HepG2 (cell line): ENCODE results near the gene OPRL1. TPM values are rescaled to one million over a fixed set of nuclear protein-coding genes. Genes with fewer than 3 reads are reported as not detected.
A peak's percentile ranks its signal among the peaks of the same experiment; 100 is the strongest.

Experiments
- ATAC-seq: fragments of 200-7000 bp; cut with Tn5 transposase; 3 replicates; pipeline ENCODE4 v1.9.1; 2020; ENCODE audit warnings: mild to moderate bottlenecking, moderate library complexity
- BruUV-seq: library from RNA; stranded (reverse); fragments of 400-500 nt; replicated peaks from 2 replicates; lab custom pipeline; 2021; lab: Mats Ljungman, UMichigan
- CTCF ChIA-PET: fragments of 300-600 bp; formaldehyde crosslinking; extraction: SDS; loops from one replicate; lab custom pipeline; 2021; ENCODE audit warnings: low total read pairs, inconsistent platforms, low intra/inter-chr PET ratio; lab: Yijun Ruan, JAX
- POLR2A ChIA-PET: fragments of 350-600 bp; sonication (Branson Sonifier 250); formaldehyde crosslinking; loops from one replicate; lab custom pipeline; 2020; ENCODE audit warnings: antibody characterized with exemption, inconsistent platforms; lab: Yijun Ruan, JAX
- DNase-seq: peaks from one replicate; pipeline ENCODE4 v3.0.0-alpha.2; 2015; ENCODE audit warnings: low spot score
- FAIRE-seq: peaks from 3 replicates; lab custom pipeline; 2011; peaks lifted over from hg19 to GRCh38; lab: Jason Lieb, UNC
- H2AFZ ChIP-seq: one replicate; pipeline ENCODE4 v1.6.1; 2011; ENCODE audit warnings: low read length, inconsistent platforms
- H3K27ac ChIP-seq: fragments of 300-600 bp; 3 replicates; pipeline ENCODE4 v1.8.0; 2011; ENCODE audit warnings: mixed run types, mild to moderate bottlenecking, mixed read lengths, low read length, inconsistent platforms; ENCODE audit not compliant: insufficient read depth; ENCODE audit errors: extremely low read length
- H3K27me3 ChIP-seq, 2 experiments: fragments of 200-600 bp in 1 of 2; 2 replicates in 1 of 2; 3 replicates in 1 of 2; pipeline versions ENCODE4 v1.6.0 to v1.8.0; 2011; ENCODE audit warnings: low read length in 2 of 2, mild to moderate bottlenecking in 2 of 2, moderate library complexity in 2 of 2, inconsistent platforms in 1 of 2; ENCODE audit not compliant: insufficient read depth in 2 of 2, control insufficient read depth in 1 of 2
- H3K36me3 ChIP-seq, 2 experiments: fragments of 200-600 bp in 1 of 2; replicated peaks in 1 of 2; 2 replicates in 1 of 2; 3 replicates in 1 of 2; pipeline versions ENCODE4 v1.5.1 to v1.8.0; 2011; ENCODE audit warnings: low read length in 2 of 2, inconsistent platforms in 1 of 2; ENCODE audit not compliant: insufficient read depth in 2 of 2, control insufficient read depth in 1 of 2
- H3K4me1 ChIP-seq: 2 replicates; pipeline ENCODE4 v1.5.1; 2012; ENCODE audit warnings: low read length, inconsistent platforms; ENCODE audit not compliant: insufficient read depth
- H3K4me2 ChIP-seq: 2 replicates; pipeline ENCODE4 v1.6.0; 2011; ENCODE audit warnings: low read depth, low read length, inconsistent platforms
- H3K4me3 ChIP-seq, 3 experiments: fragments of 200-600 bp in 1 of 3; sonication (generic), shearing (Covaris generic) in 1 of 3; replicated peaks in 1 of 3; 2 replicates each; pipeline ENCODE4 v1.5.1; 2011 to 2016; ENCODE audit warnings: low read length in 3 of 3, inconsistent platforms in 2 of 3, low read depth in 2 of 3, mild to moderate bottlenecking in 2 of 3, control low read depth in 1 of 3, mixed read lengths in 1 of 3; ENCODE audit not compliant: insufficient read depth in 1 of 3
- H3K79me2 ChIP-seq: one replicate; pipeline ENCODE4 v1.6.1; 2011; ENCODE audit warnings: low read length, inconsistent platforms; ENCODE audit not compliant: insufficient read depth
- H3K9ac ChIP-seq: 2 replicates; pipeline ENCODE4 v1.6.0; 2011; ENCODE audit warnings: mild to moderate bottlenecking, low read depth, low read length, inconsistent platforms; ENCODE audit not compliant: insufficient read depth
- H3K9me3 ChIP-seq: 2 replicates; pipeline ENCODE4 v1.5.1; 2012; ENCODE audit warnings: mild to moderate bottlenecking, low read length
- H4K20me1 ChIP-seq: 2 replicates; pipeline ENCODE4 v1.6.0; 2011; ENCODE audit warnings: inconsistent platforms, mild to moderate bottlenecking, low read length, moderate library complexity; ENCODE audit not compliant: insufficient read depth
- AFF4 ChIP-seq: sonication (generic); formaldehyde crosslinking; IDR thresholded peaks from 2 replicates; pipeline ENCODE4 v1.4.0; 2020; ENCODE audit warnings: missing genetic modification reagents
- ATRX ChIP-seq: sonication (generic); formaldehyde crosslinking; IDR thresholded peaks from 2 replicates; pipeline ENCODE4 v1.4.0; 2020; ENCODE audit warnings: missing genetic modification reagents, borderline replicate concordance
- GABPB1 ChIP-seq: IDR thresholded peaks from 2 replicates; pipeline ENCODE4 v1.6.1; 2016; ENCODE audit warnings: mild to moderate bottlenecking, missing genetic modification reagents, moderate library complexity, missing compliant biosample characterization
- GMEB2 ChIP-seq: IDR thresholded peaks from 2 replicates; pipeline ENCODE4 v1.6.1; 2016; ENCODE audit warnings: missing biosample characterization, missing genetic modification reagents, low read depth
- MTF2 ChIP-seq: sonication (generic); formaldehyde crosslinking; IDR thresholded peaks from 2 replicates; pipeline ENCODE4 v1.5.0; 2020; ENCODE audit warnings: missing genetic modification reagents, borderline replicate concordance
- NR2F1 ChIP-seq, 2 experiments: fragments of 450-650 bp in 1 of 2; formaldehyde crosslinking in 1 of 2; IDR thresholded peaks; 2 replicates each; pipeline versions ENCODE4 v1.5.0 to v1.6.1; 2016 to 2020; ENCODE audit warnings: mild to moderate bottlenecking in 1 of 2, missing compliant biosample characterization in 1 of 2, missing genetic modification reagents in 1 of 2, moderate library complexity in 1 of 2
- RAD21 ChIP-seq: fragments of 450-650 bp; formaldehyde crosslinking; IDR thresholded peaks from 2 replicates; pipeline ENCODE4 v1.5.0; 2020; ENCODE audit warnings: mild to moderate bottlenecking
- TARDBP ChIP-seq: sonication (generic); formaldehyde crosslinking; IDR thresholded peaks from 2 replicates; pipeline ENCODE4 v1.8.0; 2022; ENCODE audit warnings: mild to moderate bottlenecking, missing genetic modification reagents
- TFAP4 ChIP-seq: sonication (generic); IDR thresholded peaks from 2 replicates; pipeline ENCODE4 v1.6.1; 2016; ENCODE audit warnings: low read depth, borderline replicate concordance
- TMF1 ChIP-seq: sonication (generic); formaldehyde crosslinking; IDR thresholded peaks from 2 replicates; pipeline ENCODE4 v1.8.1; 2022; ENCODE audit warnings: low read depth, missing genetic modification reagents
- U2AF1 ChIP-seq: fragments of 200-400 bp; formaldehyde crosslinking; optimal IDR thresholded peaks from 2 replicates; pipeline ENCODE3; 2017; ENCODE audit warnings: mild to moderate bottlenecking, low read depth, low read length
- ZNF225 ChIP-seq: sonication (generic); formaldehyde crosslinking; IDR thresholded peaks from 2 replicates; pipeline ENCODE4 v1.4.0; 2020; ENCODE audit warnings: mild to moderate bottlenecking, missing genetic modification reagents
- ZNF282 ChIP-seq: fragments of 450-650 bp; IDR thresholded peaks from 2 replicates; pipeline ENCODE4 v1.6.1; 2018; ENCODE audit not compliant: partially characterized antibody
- ZNF329 ChIP-seq: sonication (generic); formaldehyde crosslinking; IDR thresholded peaks from 2 replicates; pipeline ENCODE4 v1.9.0; 2021; ENCODE audit warnings: low read depth, mild to moderate bottlenecking, missing genetic modification reagents
- ZNF362 ChIP-seq: sonication (generic); formaldehyde crosslinking; IDR thresholded peaks from 2 replicates; pipeline ENCODE4 v1.4.0; 2020; ENCODE audit warnings: missing genetic modification reagents, mild to moderate bottlenecking, borderline replicate concordance
- WGBS: methylation state at CpG from one replicate; pipeline ENCODE4 v1.1.6; 2017; ENCODE audit warnings: low lambda C conversion rate; 5-methylcytosine and 5-hydroxymethylcytosine counted together
- in situ Hi-C: cut with HindIII; loops from 2 replicates; pipeline ENCODE4 v1.10.0; 2017; ENCODE audit warnings: low pct_unique_long_range_greater_than_20kb; ENCODE audit not compliant: extremely low pct_ligation_motif_present
- intact Hi-C: fragments of 100-400 bp; cut with micrococcal nuclease; formaldehyde crosslinking; loops from one replicate; pipeline ENCODE4 v1.10.0; 2022; ENCODE audit not compliant: unreplicated experiment
- polyA plus RNA-seq, 8 experiments: library from polyadenylated mRNA; depleted of rRNA in 3 of 8; stranded (reverse) in 7 of 8; unstranded in 1 of 8; fragments of >200 nt; fragmentation: Illumina TruSeq in 4 of 8; extraction: Trizol in 4 of 8; gene quantifications; 2 replicates each; pipeline versions ENCODE4 v1.2.1 to v1.2.3, GENCODE V29; 2011 to 2016; ENCODE audit warnings: low read depth in 4 of 8, missing spikeins in 1 of 8, mixed read lengths in 1 of 8; ENCODE audit not compliant: insufficient read depth in 1 of 8
- total RNA-seq, 5 experiments: library from RNA; depleted of rRNA; stranded (reverse); fragments of >200 nt; fragmentation: Illumina TruSeq; extraction: Trizol; gene quantifications; 2 replicates each; pipeline ENCODE4 v1.2.3, GENCODE V29; 2016; ENCODE audit warnings: low read depth in 1 of 5

Gene OPRL1
- total and polyA plus RNA-seq, 2 of the 13 experiments (the other 11 are each of a cell fraction or from before 2014, with no cell fraction given) = 0.35 to 0.71 TPM

- CTCF ChIA-PET = no interaction called here
- peaks cover 14 to 30% of the 10 kb centered on the region in 2 experiments for H3K27me3 ChIP-seq
- POLR2A ChIA-PET = interaction anchor here (0.7 to 4.9 kb wide), 7 partner anchors 9 to 543 kb away, joined by 3 to 25 read pairs (median 4); partner anchors contain the start of genes C20orf204, PCMTD2 and TCEA2
- WGBS = 18% methylated on average over 16 of the region's 17 CpGs
- no peak overlapping the region for H2AFZ ChIP-seq
- H3K79me2 ChIP-seq = no peaks in the 10 kb centered on the region
- H3K4me2 ChIP-seq = peak overlapping the region; percentile 99
- H3K9me3 ChIP-seq = no peaks in the 10 kb centered on the region
- peak overlapping the region; percentile 8 for H3K27ac ChIP-seq
- DNase-seq = no peak
- peaks cover 63% of the 10 kb centered on the region for H3K4me1 ChIP-seq
- FAIRE-seq = no peak
- BruUV-seq = no TSS peak
- H3K4me3 ChIP-seq = peak overlapping the region; percentile 62 to 89 (median 73)
- in situ Hi-C loops (loop anchor here (5.0 kb wide), 1 partner anchor 36 kb away; no protein-coding TSS in a partner anchor), intact Hi-C loops (loop anchor here (2.0 kb wide), 1 partner anchor 16 kb away; no protein-coding TSS in a partner anchor)
- no peaks in the 10 kb centered on the region for H3K36me3 ChIP-seq
- H3K9ac ChIP-seq = 0 out of 2 replicates have a peak overlapping the region, but pooled peaks have one; percentile 24
- H4K20me1 ChIP-seq = peaks cover 9% of the 10 kb centered on the region; the same call in 1 of the 2 replicates
- ATAC-seq = peak; percentile 12
- TF ChIP-seq MTF2 (CRISPR knock-in tag) (peak; percentile 62; the same call in 1 of the 2 replicates), ZNF225 (no peak), ATRX (CRISPR knock-in tag) (no peak), GMEB2 (CRISPR knock-in tag) (no peak), ZNF362 (no peak), ZNF329 (CRISPR knock-in tag) (no peak), TARDBP (0 out of 2 replicates have a peak, but pooled peaks have one; percentile 2), GABPB1 (CRISPR knock-in tag) (no peak), U2AF1 (peak; percentile 55), RAD21 (CRISPR knock-in tag) (no peak), AFF4 (CRISPR knock-in tag) (no peak), TFAP4 (no peak), ZNF282 (no peak), TMF1 (CRISPR knock-in tag) (no peak), NR2F1 (CRISPR knock-in tag; IDR thresholded peaks at IDR 0.05) (peak in 1 of 2 experiments; percentile 47; a peak in 1 of 4 replicates)
Measured at GRCh38 chr20:64080813-64081623, 1.1 kb downstream of the OPRL1 start.
